Suppressor macrophage treated with lipopolysaccharide for 4 hours (primary cell): ENCODE measurements around the gene AMPH.
"Not testable (repeated sequence)": the region's sequence is repeated elsewhere in the genome, so short reads cannot be mapped to it uniquely, and the experiment has no call there.

ENCODE experiments used
- DNase-seq: peaks from one replicate; pipeline ENCODE4 v3.0.0-alpha.2; 2020

The AMPH gene

GRCh38 chr7:38628630-38629385 is 2.4 kb downstream of the AMPH start:
- no peak for DNase-seq

- no peak for DNase-seq
These were observed 5.3 kb downstream of the AMPH start for GRCh38 chr7:38625866-38626265.

- no peak for DNase-seq
These were observed 15.5 kb downstream of the AMPH start for GRCh38 chr7:38615665-38616064.

GRCh38 chr7:38607466-38607865 is 23.7 kb downstream of the AMPH start:
- no peak for DNase-seq

GRCh38 chr7:38600741-38601140 is 30.4 kb downstream of the AMPH start:
- DNase-seq, result no peak

GRCh38 chr7:38594949-38595348 is 36.2 kb downstream of the AMPH start:
- no peak for DNase-seq

GRCh38 chr7:38592737-38593288 is 38.4 kb downstream of the AMPH start:
- DNase-seq, result no peak

- DNase-seq, result no peak
These were observed 45.4 kb downstream of the AMPH start for GRCh38 chr7:38585572-38586354.

- DNase-seq, result no peak
These were observed 46.5 kb downstream of the AMPH start for GRCh38 chr7:38584443-38585210.

GRCh38 chr7:38580485-38580884 is 50.7 kb downstream of the AMPH start:
- DNase-seq, result no peak

GRCh38 chr7:38574086-38574485 is 57.1 kb downstream of the AMPH start:
- DNase-seq, result no peak

GRCh38 chr7:38571620-38572019 is 59.6 kb downstream of the AMPH start:
- not testable (repeated sequence) for DNase-seq

- no peak for DNase-seq
These were observed 62.7 kb downstream of the AMPH start for GRCh38 chr7:38568497-38568896.

GRCh38 chr7:38565289-38565688 is 65.9 kb downstream of the AMPH start:
- no peak for DNase-seq

GRCh38 chr7:38563741-38564140 is 67.4 kb downstream of the AMPH start:
- DNase-seq, result no peak

- no peak for DNase-seq
These were observed 70.0 kb downstream of the AMPH start for GRCh38 chr7:38561166-38561565.

GRCh38 chr7:38558761-38559345 is 72.3 kb downstream of the AMPH start:
- no peak for DNase-seq

GRCh38 chr7:38554586-38554985 is 76.6 kb downstream of the AMPH start:
- DNase-seq, result no peak

GRCh38 chr7:38550836-38551235 is 80.3 kb downstream of the AMPH start:
- no peak for DNase-seq

- DNase-seq, result no peak
These were observed 82.6 kb downstream of the AMPH start for GRCh38 chr7:38548605-38549004.

- DNase-seq, result no peak
These were observed 84.4 kb downstream of the AMPH start for GRCh38 chr7:38546763-38547162.

- no peak for DNase-seq
These were observed 85.2 kb downstream of the AMPH start for GRCh38 chr7:38545977-38546376.

- no peak for DNase-seq
These were observed 89.0 kb downstream of the AMPH start for GRCh38 chr7:38542156-38542555.
